Activated naive CD4-positive, alpha-beta T cell treated with anti-CD3 and anti-CD28 coated beads for 36 hours (primary cell): ENCODE data around the gene MERTK. TPM values are rescaled to one million over a fixed set of nuclear protein-coding genes. Genes with fewer than 3 reads are reported as not detected.
"Not testable (repeated sequence)": the region's sequence is repeated elsewhere in the genome, so short reads cannot be mapped to it uniquely, and the experiment has no call there.

Source experiments
- CTCF ChIA-PET: fragments of 350-600 bp; sonication (Branson Sonifier 250); formaldehyde crosslinking; loops from one replicate; lab custom pipeline; 2021; ENCODE audit warnings: antibody characterized with exemption; lab: Charles Lee
- DNase-seq: peaks from one replicate; pipeline ENCODE4 v3.0.0-alpha.2; 2020
- H3K27ac Mint-ChIP-seq: one replicate; pipeline ENCODE4 v1.8.0; 2021; ENCODE audit warnings: mild to moderate bottlenecking, mixed read lengths
- H3K27me3 Mint-ChIP-seq: one replicate; pipeline ENCODE4 v1.8.0; 2021; ENCODE audit warnings: low read depth, mixed read lengths
- H3K36me3 Mint-ChIP-seq: one replicate; pipeline ENCODE4 v1.8.0; 2021; ENCODE audit warnings: low read depth, mixed read lengths
- H3K4me1 Mint-ChIP-seq: one replicate; pipeline ENCODE4 v1.8.0; 2021; ENCODE audit warnings: low read depth, mixed read lengths
- H3K4me3 Mint-ChIP-seq: one replicate; pipeline ENCODE4 v1.8.0; 2021; ENCODE audit warnings: mild to moderate bottlenecking, moderate library complexity, mixed read lengths
- H3K9me3 Mint-ChIP-seq: one replicate; pipeline ENCODE4 v1.8.0; 2021; ENCODE audit warnings: mixed read lengths
- intact Hi-C: fragments of 100-400 bp; cut with micrococcal nuclease; formaldehyde crosslinking; loops from one replicate; pipeline ENCODE4 v1.15.1; 2023
- total RNA-seq, 2 experiments: library from RNA; stranded (reverse); gene quantifications; one replicate each; pipeline ENCODE4 v1.2.3, GENCODE V29; 2021

MERTK gene
- total RNA-seq, 2 experiments from 2014 or later: 0.57 to 0.88 TPM

- Mint-ChIP-seq H3K27ac (no peak overlapping the region), H3K27me3 (peaks cover 7% of the 10 kb centered on the region), H3K4me3 (no peak overlapping the region), H3K4me1 (no peaks in the 10 kb centered on the region), H3K36me3 (no peaks in the 10 kb centered on the region), H3K9me3 (no peaks in the 10 kb centered on the region)
- intact Hi-C loops: no loop called here
- CTCF ChIA-PET: no interaction called here
- no peak for DNase-seq
These were observed 126.6 kb downstream of the MERTK start for GRCh38 chr2:112024896-112025491.

- DNase-seq: no peak
- Mint-ChIP-seq H3K9me3 (no peaks in the 10 kb centered on the region), H3K4me1 (no peaks in the 10 kb centered on the region), H3K36me3 (no peaks in the 10 kb centered on the region), H3K27me3 (peaks cover 3% of the 10 kb centered on the region), H3K27ac (no peak overlapping the region), H3K4me3 (no peak overlapping the region)
- CTCF ChIA-PET: no interaction called here
- intact Hi-C loops: no loop called here
These were observed 128.1 kb downstream of the MERTK start for GRCh38 chr2:112026509-112026908.

GRCh38 chr2:112027767-112028166, 129.4 kb downstream of the MERTK start:
- CTCF ChIA-PET: no interaction called here

GRCh38 chr2:112029164-112029563, 130.8 kb downstream of the MERTK start:
- H3K27me3 Mint-ChIP-seq: peaks cover 5% of the 10 kb centered on the region
- H3K27ac Mint-ChIP-seq: no peak overlapping the region
- DNase-seq: no peak
- peaks cover 6% of the 10 kb centered on the region for H3K4me1 Mint-ChIP-seq
- H3K36me3 Mint-ChIP-seq: no peaks in the 10 kb centered on the region
- CTCF ChIA-PET: no interaction called here
- intact Hi-C loops: no loop called here
- no peak overlapping the region for H3K4me3 Mint-ChIP-seq
- no peaks in the 10 kb centered on the region for H3K9me3 Mint-ChIP-seq

More at GRCh38 chr2:112027767-112028166, 129.4 kb downstream of the MERTK start:
- H3K36me3 Mint-ChIP-seq: no peaks in the 10 kb centered on the region
- peaks cover 5% of the 10 kb centered on the region for H3K27me3 Mint-ChIP-seq
- no peak for DNase-seq
- no peak overlapping the region for H3K27ac Mint-ChIP-seq
- H3K4me3 Mint-ChIP-seq: no peak overlapping the region
- intact Hi-C loops: no loop called here
- H3K9me3 Mint-ChIP-seq: no peaks in the 10 kb centered on the region
- H3K4me1 Mint-ChIP-seq: peaks cover 6% of the 10 kb centered on the region

GRCh38 chr2:112031473-112032223, 133.2 kb downstream of the MERTK start:
- CTCF ChIA-PET: interaction anchor here (0.6 kb wide), 2 partner anchors 16 to 1255 kb away, joined by 3 to 4 read pairs; no protein-coding TSS in a partner anchor
- Mint-ChIP-seq H3K27me3 (peaks cover 5% of the 10 kb centered on the region), H3K9me3 (peaks cover 2% of the 10 kb centered on the region), H3K36me3 (no peaks in the 10 kb centered on the region), H3K27ac (no peak overlapping the region), H3K4me3 (no peak overlapping the region), H3K4me1 (peaks cover 6% of the 10 kb centered on the region)
- intact Hi-C loops: no loop called here
- no peak for DNase-seq

- Mint-ChIP-seq H3K27ac (no peak overlapping the region), H3K4me1 (peaks cover 6% of the 10 kb centered on the region), H3K36me3 (no peaks in the 10 kb centered on the region), H3K27me3 (peaks cover 5% of the 10 kb centered on the region), H3K4me3 (no peak overlapping the region), H3K9me3 (peaks cover 2% of the 10 kb centered on the region)
- CTCF ChIA-PET: no interaction called here
- intact Hi-C loops: no loop called here
- DNase-seq: no peak
These were observed 133.8 kb downstream of the MERTK start for GRCh38 chr2:112032224-112032586.

- Mint-ChIP-seq H3K4me3 (no peak overlapping the region), H3K9me3 (peaks cover 2% of the 10 kb centered on the region), H3K36me3 (no peaks in the 10 kb centered on the region), H3K27me3 (peaks cover 5% of the 10 kb centered on the region), H3K4me1 (peaks cover 6% of the 10 kb centered on the region), H3K27ac (no peak overlapping the region)
- CTCF ChIA-PET: interaction anchor here (0.6 kb wide), 1 partner anchor 227 kb away, joined by 7 read pairs; no protein-coding TSS in a partner anchor
- intact Hi-C loops: no loop called here
- DNase-seq: no peak
These were observed 134.5 kb downstream of the MERTK start for GRCh38 chr2:112032689-112033465.

- CTCF ChIA-PET: no interaction called here
- no peak overlapping the region for H3K4me3 Mint-ChIP-seq
- peaks cover 5% of the 10 kb centered on the region for H3K27me3 Mint-ChIP-seq
- peaks cover 2% of the 10 kb centered on the region for H3K9me3 Mint-ChIP-seq
- DNase-seq: no peak
- intact Hi-C loops: no loop called here
- no peaks in the 10 kb centered on the region for H3K36me3 Mint-ChIP-seq
- H3K4me1 Mint-ChIP-seq: peaks cover 6% of the 10 kb centered on the region
- H3K27ac Mint-ChIP-seq: no peak overlapping the region
These were observed 135.2 kb downstream of the MERTK start for GRCh38 chr2:112033600-112033999.

- Mint-ChIP-seq H3K27me3 (peaks cover 4% of the 10 kb centered on the region), H3K4me3 (no peak overlapping the region), H3K36me3 (no peaks in the 10 kb centered on the region), H3K27ac (no peak overlapping the region), H3K4me1 (peaks cover 6% of the 10 kb centered on the region), H3K9me3 (peaks cover 8% of the 10 kb centered on the region)
- intact Hi-C loops: loop anchor here (1.0 kb wide), 1 partner anchor 7 kb away; no protein-coding TSS in a partner anchor
- CTCF ChIA-PET: no interaction called here
- no peak for DNase-seq
These were observed 136.5 kb downstream of the MERTK start for GRCh38 chr2:112034924-112035323.

- CTCF ChIA-PET: interaction anchor here (0.6 kb wide), 1 partner anchor 9 kb away, joined by 3 read pairs; no protein-coding TSS in a partner anchor
- H3K27ac Mint-ChIP-seq: no peak overlapping the region
- H3K27me3 Mint-ChIP-seq: peaks cover 2% of the 10 kb centered on the region
- no peak overlapping the region for H3K4me3 Mint-ChIP-seq
- no peak for DNase-seq
- peaks cover 6% of the 10 kb centered on the region for H3K4me1 Mint-ChIP-seq
- H3K36me3 Mint-ChIP-seq: no peaks in the 10 kb centered on the region
- intact Hi-C loops: no loop called here
- peaks cover 8% of the 10 kb centered on the region for H3K9me3 Mint-ChIP-seq
These were observed 137.4 kb downstream of the MERTK start for GRCh38 chr2:112035786-112036185.

- H3K9me3 Mint-ChIP-seq, intact Hi-C loops: not testable (repeated sequence)
- CTCF ChIA-PET: interaction anchor here (0.6 kb wide), 1 partner anchor 45 kb away, joined by 3 read pairs; no protein-coding TSS in a partner anchor
These were observed 141.1 kb downstream of the MERTK start for GRCh38 chr2:112039556-112039955.

GRCh38 chr2:112040066-112040465, 141.7 kb downstream of the MERTK start:
- not testable (repeated sequence) for H3K4me3 Mint-ChIP-seq

More at GRCh38 chr2:112039556-112039955, 141.1 kb downstream of the MERTK start:
- not testable (repeated sequence) for H3K36me3 Mint-ChIP-seq, H3K4me1 Mint-ChIP-seq, H3K4me3 Mint-ChIP-seq, H3K27me3 Mint-ChIP-seq, H3K27ac Mint-ChIP-seq, DNase-seq

More at GRCh38 chr2:112040066-112040465, 141.7 kb downstream of the MERTK start:
- H3K4me1 Mint-ChIP-seq, H3K27ac Mint-ChIP-seq, H3K27me3 Mint-ChIP-seq, intact Hi-C loops, H3K9me3 Mint-ChIP-seq, DNase-seq, H3K36me3 Mint-ChIP-seq: not testable (repeated sequence)
- CTCF ChIA-PET: interaction anchor here (0.6 kb wide), 1 partner anchor 46 kb away, joined by 3 read pairs; no protein-coding TSS in a partner anchor
